SKM-1 (cell line): ENCODE measurements around the gene PKNOX2.

Experiments
- DNase-seq: peaks from one replicate; lab custom pipeline; 2025; ENCODE audit not compliant: unreplicated experiment; lab: John Stamatoyannopoulos, UW

Gene PKNOX2

DNA sequence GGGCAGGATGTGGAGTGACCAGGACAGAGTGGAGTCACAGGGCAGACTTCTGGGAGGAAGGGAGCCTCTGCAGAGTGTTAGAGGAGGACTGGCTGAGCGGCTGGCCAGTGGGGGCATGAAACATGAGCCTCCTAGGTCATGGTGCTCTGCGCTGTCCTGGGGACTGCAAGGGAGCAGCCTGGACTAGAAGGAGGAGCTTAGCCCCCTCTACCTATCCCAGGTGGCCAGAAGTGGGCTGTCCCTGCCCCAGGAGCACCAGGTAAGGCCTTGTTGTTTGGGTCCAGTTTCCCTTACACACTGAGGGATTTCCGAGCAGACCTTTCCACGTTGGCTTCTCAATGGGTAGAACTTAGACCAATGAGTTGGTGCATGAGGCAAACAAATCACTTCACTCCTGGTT is 7.4 kb downstream of the PKNOX2 start:
- DNase-seq = no peak

DNA sequence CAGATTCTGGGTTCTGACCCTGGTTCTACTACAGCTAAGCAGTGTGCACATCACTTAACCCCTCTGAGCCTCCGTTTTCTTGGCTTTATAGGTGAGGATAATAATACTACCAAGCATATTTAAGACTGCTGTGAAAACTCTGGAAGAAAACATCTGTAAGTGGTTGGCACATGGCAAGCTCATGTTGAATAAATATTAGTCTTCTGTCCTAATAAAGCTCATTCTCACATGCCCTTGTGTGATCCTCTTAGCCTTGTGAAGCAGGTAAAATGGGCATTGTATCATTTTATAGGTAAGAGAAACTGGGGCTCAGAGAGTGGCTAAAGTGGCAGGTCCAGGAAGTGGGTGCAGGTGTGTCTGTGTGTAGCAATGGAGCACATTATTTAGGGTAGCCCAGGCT is 8.5 kb downstream of the PKNOX2 start:
- no peak for DNase-seq

DNA sequence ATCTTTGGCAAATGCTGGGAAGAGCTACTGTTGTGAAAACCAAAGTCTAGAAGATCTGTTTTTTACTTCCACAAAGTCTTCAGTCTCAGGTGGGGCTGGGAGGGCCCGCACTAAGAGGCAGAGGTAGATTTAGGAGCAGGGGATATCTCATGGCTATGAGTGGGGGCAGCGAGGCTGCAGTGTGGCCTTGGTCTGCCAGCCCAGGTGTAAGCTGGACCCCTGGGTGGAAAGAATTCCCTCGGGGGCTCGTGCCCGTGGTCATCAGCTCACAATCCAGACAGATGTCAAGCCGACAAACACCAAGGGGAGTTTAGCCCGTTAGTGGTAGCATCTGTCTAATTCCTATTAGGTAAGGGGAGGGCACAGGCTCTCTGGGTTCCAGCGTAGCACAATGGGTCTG is 9.0 kb downstream of the PKNOX2 start:
- no peak for DNase-seq

DNA sequence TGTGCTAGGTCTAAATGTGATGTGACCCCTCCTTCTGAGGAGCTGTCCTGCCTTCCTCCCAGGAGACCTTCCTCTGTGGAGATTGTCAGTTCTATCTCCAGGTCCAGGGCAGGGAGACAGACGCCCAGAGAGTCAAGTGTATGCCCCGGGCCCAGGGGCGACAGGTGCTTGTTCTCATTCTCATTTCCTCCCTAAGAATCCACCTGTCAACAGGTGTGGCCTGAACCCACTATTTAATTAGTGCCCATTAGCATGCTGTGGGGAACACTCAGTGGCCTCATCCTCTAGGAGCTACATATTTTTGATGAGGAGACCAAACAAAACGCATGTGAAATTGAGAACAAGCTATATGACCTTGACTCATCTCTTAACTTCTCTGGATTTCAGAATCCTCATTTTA is 9.5 kb downstream of the PKNOX2 start:
- no peak for DNase-seq

DNA sequence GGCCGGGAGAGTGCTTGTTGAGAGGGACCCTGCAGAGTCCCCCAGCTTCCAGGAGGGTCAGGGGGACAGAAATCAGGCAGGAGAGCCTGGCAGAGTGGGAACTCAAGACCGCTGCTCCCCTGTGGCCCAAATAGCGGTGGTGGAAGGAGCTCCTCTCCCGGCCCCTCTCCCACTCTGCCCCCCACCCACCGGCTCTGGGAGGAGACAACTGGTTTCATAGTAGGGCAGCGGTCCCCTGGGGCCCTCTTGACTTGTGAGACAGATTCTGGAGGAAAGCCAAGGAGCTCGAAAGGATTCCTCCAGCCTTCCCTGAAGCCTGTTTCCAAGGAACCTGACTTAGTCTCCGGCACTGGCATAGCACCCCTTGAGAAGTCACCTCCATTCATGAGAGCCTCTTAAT is 10.1 kb downstream of the PKNOX2 start:
- DNase-seq = no peak

DNA sequence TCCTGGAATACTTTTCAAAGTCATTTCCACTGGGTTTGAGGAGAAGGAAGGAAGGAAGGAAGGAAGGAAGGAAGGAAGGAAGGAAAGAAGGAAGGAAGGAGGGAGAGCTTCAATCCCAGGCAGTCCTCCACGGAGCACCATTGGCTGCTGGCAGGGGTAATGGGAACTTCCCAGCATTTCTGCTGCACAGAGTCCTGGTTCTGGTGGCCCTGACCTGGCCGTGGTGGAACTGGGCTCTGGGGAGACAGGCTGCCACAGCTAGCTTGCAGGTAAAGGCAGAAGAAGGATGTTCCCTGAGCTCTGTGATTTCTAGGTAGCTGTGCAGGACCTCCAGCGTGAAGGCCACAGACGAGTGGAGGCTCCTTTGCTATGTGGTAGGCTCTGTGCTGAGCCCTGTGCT is 10.6 kb downstream of the PKNOX2 start:
- DNase-seq = no peak

DNA sequence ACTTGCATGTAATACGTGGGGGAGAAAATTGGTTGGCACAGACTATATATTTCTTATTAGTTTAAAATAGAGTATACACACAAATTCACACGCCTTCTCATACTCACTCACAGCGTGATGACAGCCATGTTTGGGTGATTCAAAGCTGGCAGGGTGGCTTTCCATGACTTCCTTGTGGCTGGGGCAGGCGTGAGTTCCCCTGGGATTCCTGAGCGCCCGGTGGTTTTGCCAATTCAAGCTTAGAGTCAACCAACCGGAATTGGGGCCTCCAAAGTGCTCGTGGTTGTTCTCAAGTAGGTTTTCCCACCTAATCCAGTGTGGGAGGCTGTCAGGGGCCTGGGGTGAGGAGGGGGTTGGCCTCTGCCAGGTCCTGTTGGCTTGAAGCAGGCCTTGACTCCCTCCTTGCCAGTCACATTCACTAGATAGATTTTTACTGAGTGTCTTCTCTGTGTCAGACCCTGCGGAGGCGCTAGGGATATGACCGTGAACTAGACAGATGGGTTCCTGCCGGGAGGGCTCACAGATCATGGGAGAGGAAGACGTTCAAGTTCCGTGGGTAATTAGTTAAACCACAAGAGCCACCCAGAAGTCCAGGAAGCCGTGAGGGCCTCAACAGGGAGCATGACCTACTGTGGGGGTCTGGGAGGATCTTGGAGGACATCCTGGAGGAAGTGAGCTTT is 11.5 kb downstream of the PKNOX2 start:
- no peak for DNase-seq

DNA sequence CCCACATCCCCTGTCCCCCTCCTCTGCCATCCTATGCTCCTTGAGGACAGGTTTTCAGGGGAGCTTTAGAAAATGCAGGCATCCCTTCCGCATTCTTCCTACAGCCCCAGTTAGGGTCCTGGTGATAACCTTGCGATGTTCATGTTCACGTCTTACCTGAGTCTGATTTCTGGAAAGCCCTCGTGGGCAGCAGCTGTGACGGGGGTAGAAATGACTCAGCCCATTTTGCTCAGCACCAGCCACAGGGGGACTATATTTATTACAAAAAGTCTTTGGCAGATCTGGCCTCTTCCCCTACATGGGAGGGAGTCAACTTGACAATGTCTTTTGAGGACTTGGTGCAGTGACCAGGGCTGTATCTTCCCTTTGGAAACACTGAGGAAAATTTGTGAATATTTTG is 12.3 kb downstream of the PKNOX2 start:
- DNase-seq = no peak

DNA sequence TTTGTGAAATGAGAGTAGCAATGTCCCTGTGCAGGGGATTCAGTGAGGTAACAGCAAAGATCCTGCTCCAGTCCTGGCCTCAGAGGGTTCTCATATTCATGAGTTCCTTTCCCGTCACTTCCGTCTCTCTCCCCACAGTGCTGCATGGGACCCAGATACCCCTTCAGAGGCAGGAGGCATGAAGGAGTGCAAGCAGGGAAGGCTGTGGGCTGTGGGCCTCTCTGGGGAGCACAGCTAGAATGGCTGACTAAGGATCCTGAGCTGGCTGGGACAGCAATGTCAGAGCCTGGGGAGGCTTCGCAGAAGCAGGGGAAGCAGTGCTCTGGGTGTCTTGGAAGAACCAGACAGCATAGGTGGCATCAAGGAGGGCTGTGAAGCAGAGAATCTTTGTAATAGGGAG is 13.0 kb downstream of the PKNOX2 start:
- no peak for DNase-seq

DNA sequence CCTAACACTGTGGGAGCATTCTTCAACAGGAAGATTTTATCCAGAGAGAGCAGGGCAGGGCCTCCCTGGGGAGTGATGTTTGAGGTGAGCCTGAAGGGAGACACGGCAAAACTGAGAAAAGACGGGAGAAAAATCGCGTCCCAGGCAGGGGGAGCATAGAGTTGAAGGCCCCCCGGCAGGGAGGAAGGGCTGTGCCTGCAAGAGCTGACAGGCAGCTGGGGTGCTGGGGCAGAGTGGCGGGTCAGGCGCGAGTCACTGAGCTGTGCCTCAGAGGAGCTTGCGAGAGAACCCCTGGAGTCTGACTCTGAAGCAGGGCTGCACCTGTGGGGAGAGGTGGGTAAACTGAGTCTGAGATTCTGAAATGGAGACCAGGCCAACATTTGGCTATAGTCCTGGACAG is 14.8 kb downstream of the PKNOX2 start:
- DNase-seq = no peak

DNA sequence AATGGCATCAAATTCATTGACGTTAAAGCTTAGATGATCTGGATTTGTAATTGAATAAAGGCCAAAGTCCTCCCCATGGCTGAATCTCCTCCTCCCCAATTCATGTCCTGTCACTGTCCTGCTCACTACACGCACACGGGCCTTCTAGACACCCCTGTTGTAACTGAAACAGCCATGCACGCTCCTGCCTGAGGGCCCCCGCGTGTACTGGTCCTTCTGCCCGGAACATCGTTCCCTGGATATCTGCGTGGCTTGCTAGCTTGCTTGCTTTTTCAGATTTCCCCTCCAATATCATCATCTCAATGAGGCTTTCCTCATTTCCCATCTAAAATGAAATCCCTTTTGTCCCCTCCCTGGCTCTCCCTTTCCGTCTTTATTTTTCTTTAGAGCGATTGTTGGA is 15.3 kb downstream of the PKNOX2 start:
- no peak for DNase-seq

DNA sequence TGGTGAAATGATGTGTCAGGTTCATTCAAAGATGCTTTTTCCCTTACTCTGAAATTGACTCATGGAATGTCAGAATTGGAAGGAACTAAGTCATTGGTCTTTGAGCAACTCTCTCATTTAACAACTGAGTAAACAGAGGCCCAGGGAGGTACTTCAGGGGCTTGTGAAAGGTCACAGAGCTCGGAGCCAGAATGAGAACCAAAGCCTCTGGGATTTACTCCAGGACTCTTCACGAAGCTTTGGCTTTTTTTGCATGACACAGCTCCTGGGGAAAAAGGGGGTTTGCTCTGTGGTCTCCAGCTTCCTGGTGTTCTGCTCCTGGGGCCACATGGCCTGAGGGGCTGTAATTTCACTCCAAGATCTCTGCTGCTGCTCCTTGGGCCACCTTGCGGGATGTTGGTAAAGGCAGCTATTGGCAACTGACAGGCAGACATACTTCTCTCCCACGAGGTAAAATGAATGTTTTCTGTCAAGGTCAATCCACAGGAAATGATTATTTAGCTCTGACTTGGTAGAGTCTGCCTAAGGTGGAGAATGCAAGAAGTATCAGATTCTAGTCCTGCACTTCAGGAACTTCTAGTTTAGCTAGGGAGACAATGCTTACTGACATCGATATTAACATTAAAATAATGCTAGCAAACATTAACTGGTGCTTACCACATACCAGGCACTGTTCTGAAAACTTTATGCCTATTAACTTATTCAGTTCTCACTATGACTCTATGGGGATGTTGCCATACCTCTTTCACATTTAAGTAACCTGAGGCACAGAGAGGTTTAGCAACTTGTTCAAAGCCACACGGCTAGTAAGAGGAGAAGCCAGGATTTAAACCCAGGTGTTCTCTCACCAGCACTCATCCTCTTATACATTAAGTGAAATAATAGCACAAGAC is 16.1 kb downstream of the PKNOX2 start:
- DNase-seq = no peak

DNA sequence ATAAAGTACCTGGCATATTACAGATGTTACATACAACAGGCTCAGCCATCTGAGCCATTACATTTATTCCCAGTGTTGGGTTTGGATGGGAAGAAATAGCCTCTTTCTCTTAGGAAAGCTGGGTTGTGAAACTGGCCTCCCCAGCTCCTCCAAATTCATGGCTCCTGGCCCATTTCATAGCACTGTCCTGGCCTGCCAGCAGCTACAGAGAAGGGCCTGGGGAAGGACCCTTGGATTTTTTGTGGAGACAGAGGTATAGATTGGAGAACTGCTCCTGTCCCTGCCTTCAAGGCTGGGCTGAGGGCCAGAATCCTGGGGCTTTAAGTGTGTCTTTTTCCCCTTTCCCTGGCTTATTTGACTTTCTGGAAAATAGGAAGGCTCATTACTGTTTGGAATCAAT is 18.0 kb downstream of the PKNOX2 start:
- DNase-seq = no peak

DNA sequence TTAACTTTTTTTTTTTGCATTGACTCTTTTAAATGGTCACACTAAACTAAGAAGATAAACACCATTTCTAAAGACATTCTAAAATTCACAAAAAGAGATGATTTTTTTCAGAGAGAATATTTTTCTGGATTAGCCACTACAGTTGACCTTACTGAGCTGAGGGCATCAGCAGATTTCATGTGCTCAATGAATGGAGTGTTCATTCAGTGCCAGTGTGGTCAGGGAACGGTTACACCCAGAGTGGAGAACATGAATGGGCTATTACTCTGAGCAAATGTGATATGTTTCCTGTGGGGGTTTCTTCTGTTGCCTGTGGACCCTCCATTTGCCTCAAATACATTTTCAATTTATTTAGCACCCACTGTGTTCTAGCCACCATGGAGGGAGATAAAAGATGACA is 19.1 kb downstream of the PKNOX2 start:
- no peak for DNase-seq

DNA sequence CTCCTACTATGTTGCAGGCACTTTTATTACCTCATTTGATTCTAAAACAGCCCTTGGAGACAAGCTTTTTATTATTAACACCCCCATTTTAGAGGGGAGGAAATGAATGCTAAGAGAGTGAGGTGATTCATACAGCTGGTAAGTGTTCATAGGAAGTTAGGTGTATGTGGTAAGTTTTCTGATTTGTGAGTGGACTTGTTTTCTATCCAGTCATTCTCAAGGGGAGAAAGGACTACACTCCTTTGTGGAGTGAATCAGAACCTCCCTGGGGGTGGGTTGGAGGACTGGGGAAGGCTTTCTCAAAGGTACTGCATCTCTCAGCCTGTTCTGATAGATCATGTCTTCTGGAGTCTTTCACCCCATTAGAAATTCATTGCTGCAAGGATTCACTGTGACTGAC is 23.5 kb downstream of the PKNOX2 start:
- DNase-seq = no peak

DNA sequence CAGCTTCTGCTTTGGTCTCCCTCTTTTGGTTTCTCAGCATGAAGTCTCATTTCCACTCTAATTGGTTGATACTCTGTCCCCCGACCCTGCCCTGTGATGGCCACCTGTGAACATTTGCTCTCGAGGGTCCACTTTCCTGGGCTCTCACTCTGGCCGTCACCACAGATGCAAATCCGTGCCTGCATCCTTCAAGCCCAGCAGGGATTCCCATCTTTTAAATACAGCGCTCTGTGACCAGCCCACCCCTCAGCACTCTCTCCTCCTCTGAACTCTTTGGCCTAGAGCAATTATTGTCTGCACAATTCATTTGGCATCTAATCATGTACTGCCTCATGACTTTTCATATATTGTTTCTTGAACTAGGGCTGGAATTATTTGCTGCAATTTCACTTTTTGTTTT is 26.0 kb downstream of the PKNOX2 start:
- no peak for DNase-seq

DNA sequence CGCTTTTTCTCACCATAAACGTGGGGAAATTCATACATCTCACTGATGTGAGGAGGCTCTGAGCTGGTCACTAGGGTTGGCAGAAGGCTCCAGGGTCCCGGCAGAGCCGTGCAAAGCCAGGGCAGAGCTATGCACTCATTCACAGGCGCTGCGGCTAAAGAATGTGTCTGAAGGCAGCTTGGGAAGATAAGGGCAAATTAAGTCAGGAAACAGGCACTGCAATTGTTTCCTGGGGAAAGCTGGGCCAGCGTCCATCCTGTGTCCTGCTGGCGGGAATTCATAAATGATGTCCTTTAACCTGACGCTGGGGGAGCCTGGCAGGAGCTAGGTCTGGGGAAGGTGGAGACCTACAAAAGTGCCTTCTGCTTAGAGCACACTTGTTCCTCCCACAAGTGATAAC is 27.6 kb downstream of the PKNOX2 start:
- DNase-seq = no peak

DNA sequence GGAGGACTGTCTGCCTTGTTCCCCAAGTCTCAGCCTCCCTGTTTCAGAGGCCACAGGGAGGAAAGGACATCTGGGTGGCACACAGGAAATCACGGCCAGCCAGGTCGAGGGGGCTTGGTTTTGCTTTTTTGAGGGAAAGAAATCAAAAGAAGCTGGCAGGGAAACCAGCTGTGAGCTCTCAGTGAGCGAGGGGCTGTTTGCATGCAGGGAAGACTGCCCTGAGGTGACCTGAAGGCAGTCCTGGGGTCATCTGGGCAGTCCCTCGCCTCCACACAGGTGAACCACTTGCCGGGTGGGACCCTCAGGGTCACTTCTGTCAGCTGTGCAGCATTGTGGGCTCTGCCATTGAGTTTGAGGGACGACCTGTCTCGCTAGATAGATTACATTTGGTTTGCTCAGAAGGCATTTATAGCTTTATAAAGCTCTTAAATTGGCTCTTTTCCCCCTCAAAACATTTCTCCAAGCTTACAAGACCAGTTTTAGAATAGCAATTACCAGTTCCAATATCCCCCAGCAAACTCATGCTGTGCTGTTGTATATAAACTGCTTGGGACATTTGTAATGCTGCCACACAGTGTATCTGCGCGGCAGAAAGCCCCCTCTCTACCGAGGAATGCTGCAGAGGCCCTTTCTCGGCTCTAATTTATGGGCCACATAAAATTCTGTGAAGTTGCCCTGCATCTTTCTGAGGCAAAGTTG is 28.3 kb downstream of the PKNOX2 start:
- no peak for DNase-seq

DNA sequence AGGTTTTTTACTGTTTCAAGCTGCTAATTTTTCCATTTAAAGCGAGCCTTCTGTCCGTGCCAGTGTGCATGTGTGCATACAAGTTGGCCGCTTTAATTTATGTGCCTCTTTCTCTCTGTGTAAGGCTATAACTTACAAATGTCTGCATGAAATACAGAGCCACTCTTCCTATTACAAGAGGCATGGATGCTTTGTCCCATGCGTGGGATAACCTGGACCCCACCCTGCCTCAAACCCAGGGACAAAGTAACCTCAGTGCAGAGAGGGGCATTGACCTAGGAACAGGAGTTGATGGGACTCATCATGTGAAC is 28.8 kb downstream of the PKNOX2 start:
- DNase-seq = no peak

DNA sequence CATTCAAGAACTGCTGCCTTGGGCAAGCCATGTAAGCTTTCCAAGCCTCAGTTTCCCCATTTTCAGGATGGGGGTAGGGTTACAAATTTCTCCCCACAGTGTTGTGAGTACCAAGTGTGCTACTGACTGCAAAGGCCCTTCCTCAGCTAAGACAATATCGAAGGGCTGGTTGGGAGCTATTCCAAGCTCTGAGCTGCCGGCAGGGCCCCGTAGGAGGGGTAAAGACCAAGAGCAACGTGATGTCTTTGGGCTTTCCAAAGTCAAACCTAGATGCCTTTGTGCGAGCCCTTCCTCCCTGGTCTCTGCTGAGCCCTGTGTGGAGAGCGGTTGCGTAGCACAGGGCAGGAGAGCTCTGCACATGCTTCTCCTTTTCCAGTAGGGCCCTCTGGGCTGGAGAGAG is 29.3 kb downstream of the PKNOX2 start:
- no peak for DNase-seq

DNA sequence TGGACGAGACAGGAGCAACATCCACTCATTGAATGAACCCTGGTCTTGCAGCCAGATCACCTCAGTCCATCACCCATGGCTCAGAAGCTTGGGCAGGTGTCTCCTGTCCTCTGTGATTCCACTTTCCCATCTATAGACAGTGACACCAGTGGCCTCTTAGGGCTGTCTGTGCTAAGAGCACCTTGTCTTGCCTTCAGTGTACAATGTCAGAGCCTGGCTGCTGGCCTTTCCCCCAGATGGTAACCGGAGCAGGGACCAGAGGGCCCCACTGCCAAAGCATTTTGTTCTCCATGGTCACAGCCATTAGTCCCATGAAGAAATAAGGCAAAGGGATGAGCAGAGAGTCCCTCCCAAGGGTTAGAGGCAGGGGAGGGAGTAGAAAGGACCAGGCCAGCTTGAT is 35.4 kb downstream of the PKNOX2 start:
- no peak for DNase-seq

DNA sequence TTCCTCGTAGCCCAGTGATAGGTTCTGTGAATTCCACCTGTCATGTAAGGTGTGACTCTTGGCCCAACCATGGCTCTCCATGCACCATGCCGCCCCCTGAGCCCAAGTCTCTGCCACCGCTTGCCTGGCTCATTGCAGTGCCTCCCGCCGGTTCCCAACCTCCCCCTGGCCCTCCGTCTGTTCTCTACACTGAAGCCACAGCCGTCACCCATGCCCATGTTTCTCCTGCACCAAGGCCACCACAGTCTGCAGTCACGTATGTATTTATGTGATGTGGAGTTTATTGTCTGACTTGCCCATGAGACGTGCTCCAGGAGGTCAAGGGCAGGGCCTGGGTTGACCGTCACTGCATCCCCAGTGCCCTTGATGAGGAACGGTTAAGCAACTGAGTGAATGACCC is 35.9 kb downstream of the PKNOX2 start:
- no peak for DNase-seq
